HEK293 (cell line): ENCODE measurements around the gene PHPT1.

Source experiments
- CTCF ChIA-PET: fragments of 350-600 bp; formaldehyde crosslinking; extraction: SDS; loops from one replicate; lab custom pipeline; 2021; ENCODE audit warnings: antibody characterized with exemption; lab: Yijun Ruan, JAX
- POLR2A ChIA-PET: fragments of 300-600 bp; formaldehyde crosslinking; extraction: SDS; loops from one replicate; lab custom pipeline; 2020; ENCODE audit warnings: antibody characterized with exemption, inconsistent platforms; lab: Yijun Ruan, JAX
- H3K27ac ChIP-seq: fragments of 200-500 bp; sonication (Bioruptor generic); 2 replicates; pipeline ENCODE4 v1.5.1; 2014; ENCODE audit warnings: low read depth, low read length, control low read depth, inconsistent platforms; ENCODE audit errors: extremely low read depth
- H3K36me3 ChIP-seq, 2 experiments: fragments of 200-500 bp in 1 of 2; sonication (Bioruptor generic) in 1 of 2; 1 replicate in 1 of 2; 2 replicates in 1 of 2; pipeline ENCODE4 v1.5.1; 2014 to 2017; ENCODE audit warnings: inconsistent platforms in 2 of 2, low read length in 2 of 2; ENCODE audit not compliant: control insufficient read depth in 2 of 2, insufficient read depth in 1 of 2
- H3K4me1 ChIP-seq: fragments of 200-500 bp; sonication (Bioruptor generic); 2 replicates; pipeline ENCODE4 v1.5.1; 2014; ENCODE audit warnings: mild to moderate bottlenecking, low read length, inconsistent platforms; ENCODE audit not compliant: control insufficient read depth, insufficient read depth
- H3K4me3 ChIP-seq: 2 replicates; pipeline ENCODE4 v1.5.1; 2011; ENCODE audit warnings: low read depth, mild to moderate bottlenecking, control low read depth, low read length, moderate library complexity
- H3K9me3 ChIP-seq: fragments of 200-500 bp; sonication (Bioruptor generic); 2 replicates; pipeline ENCODE4 v1.5.1; 2014; ENCODE audit warnings: low read depth, low read length, inconsistent platforms; ENCODE audit not compliant: control insufficient read depth, insufficient read depth
- BCL11B ChIP-seq: fragments of 450-650 bp; formaldehyde crosslinking; IDR thresholded peaks from 2 replicates; pipeline ENCODE4 v1.5.1; 2016; ENCODE audit warnings: low read depth, missing biosample characterization, missing genetic modification characterization
- HIC1 ChIP-seq: fragments of 450-650 bp; formaldehyde crosslinking; IDR thresholded peaks from 2 replicates; pipeline ENCODE4 v1.5.1; 2016; ENCODE audit warnings: missing biosample characterization, missing genetic modification characterization
- ZNF214 ChIP-seq: fragments of 450-650 bp; formaldehyde crosslinking; IDR thresholded peaks from 2 replicates; pipeline ENCODE4 v1.5.1; 2017; ENCODE audit warnings: missing biosample characterization, mild to moderate bottlenecking, missing genetic modification characterization, borderline replicate concordance
- ZNF223 ChIP-seq: fragments of 450-650 bp; formaldehyde crosslinking; IDR thresholded peaks from 2 replicates; pipeline ENCODE4 v1.5.1; 2016; ENCODE audit warnings: missing biosample characterization, missing genetic modification characterization
- ZNF366 ChIP-seq: fragments of 450-650 bp; formaldehyde crosslinking; conservative IDR thresholded peaks from 2 replicates; pipeline ENCODE4 v1.5.1; 2016; ENCODE audit warnings: missing biosample characterization, missing genetic modification characterization
- ZNF513 ChIP-seq: fragments of 450-650 bp; IDR thresholded peaks from 2 replicates; pipeline ENCODE4 v1.5.1; 2018; ENCODE audit warnings: missing biosample characterization, missing genetic modification characterization
- ZNF600 ChIP-seq: fragments of 450-650 bp; formaldehyde crosslinking; IDR thresholded peaks from 2 replicates; pipeline ENCODE4 v1.5.1; 2016; ENCODE audit warnings: missing biosample characterization, missing genetic modification characterization
- ZNF677 ChIP-seq: fragments of 450-650 bp; IDR thresholded peaks from 2 replicates; pipeline ENCODE4 v1.5.0; 2018; ENCODE audit warnings: missing biosample characterization, mild to moderate bottlenecking, missing genetic modification characterization, moderate library complexity
- ZNF777 ChIP-seq: fragments of 450-650 bp; formaldehyde crosslinking; IDR thresholded peaks from 2 replicates; pipeline ENCODE4 v1.5.1; 2017; ENCODE audit warnings: missing biosample characterization, missing genetic modification characterization, borderline replicate concordance
- ZSCAN16 ChIP-seq: fragments of 450-650 bp; formaldehyde crosslinking; IDR thresholded peaks from 2 replicates; pipeline ENCODE4 v1.5.1; 2016; ENCODE audit warnings: missing biosample characterization, missing genetic modification characterization

Gene PHPT1

GRCh38 chr9:136820971-136821825 lies 28.0 kb upstream of the PHPT1 start:
- TF ChIP-seq ZSCAN16 (tag by site-specific recombination) (0 out of 2 replicates have a peak, but pooled peaks have one; percentile 73), ZNF214 (no peak)
- Histone ChIP-seq H3K36me3 (peaks cover 6 to 37% of the 10 kb centered on the region in 2 experiments; a peak in 2 of 3 replicates), H3K4me1 (no peaks in the 10 kb centered on the region), H3K4me3 (no peak overlapping the region), H3K27ac (no peak overlapping the region), H3K9me3 (no peaks in the 10 kb centered on the region)
- ChIA-PET CTCF (no interaction called here), POLR2A (no interaction called here)

- CTCF ChIA-PET = interaction anchor here (0.9 to 3.6 kb wide), 3 partner anchors 8 to 21 kb away, joined by 3 to 14 read pairs (median 3); partner anchors contain the start of gene AJM1
- no peak overlapping the region for H3K27ac ChIP-seq
- POLR2A ChIA-PET = interaction anchor here (0.6 to 1.2 kb wide), 2 partner anchors 14 to 352 kb away, joined by 3 to 13 read pairs; partner anchors contain the start of gene RABL6
- no peaks in the 10 kb centered on the region for H3K9me3 ChIP-seq
- no peaks in the 10 kb centered on the region for H3K4me1 ChIP-seq
- TF ChIP-seq ZNF677 (tag by site-specific recombination) (no peak), ZNF600 (peak; percentile 69), ZNF366 (tag by site-specific recombination) (no peak), BCL11B (tag by site-specific recombination) (no peak), HIC1 (tag by site-specific recombination) (no peak)
- TF ChIP-seq, all 188 proteins: peak for 1
- Histone ChIP-seq H3K4me3 (no peak overlapping the region), H3K36me3 (peaks cover 6 to 43% of the 10 kb centered on the region in 2 experiments; a peak in 2 of 3 replicates)
Measured at GRCh38 chr9:136821826-136822544, 27.2 kb upstream of the PHPT1 start.

GRCh38 chr9:136823136-136824046 lies 25.8 kb upstream of the PHPT1 start:
- H3K36me3 ChIP-seq = peaks cover 6 to 52% of the 10 kb centered on the region in 2 experiments; a peak in 2 of 3 replicates
- no peak overlapping the region for H3K4me3 ChIP-seq
- CTCF ChIA-PET = interaction anchor here (0.7 to 3.6 kb wide), 6 partner anchors 9 to 124 kb away, joined by 3 to 14 read pairs (median 4); partner anchors contain the start of gene AJM1
- TF ChIP-seq ZNF777 (tag by site-specific recombination) (no peak), ZNF223 (tag by site-specific recombination) (peak; percentile 70; the same call in 1 of the 2 replicates), ZNF513 (tag by site-specific recombination) (0 out of 2 replicates have a peak, but pooled peaks have one; percentile 45)
- no peak overlapping the region for H3K27ac ChIP-seq
- POLR2A ChIA-PET = interaction anchor here (0.5 to 1.4 kb wide), 6 partner anchors 12 to 353 kb away, joined by 3 to 13 read pairs (median 4); partner anchors contain the start of gene RABL6
- no peaks in the 10 kb centered on the region for H3K4me1 ChIP-seq
- no peaks in the 10 kb centered on the region for H3K9me3 ChIP-seq
